ENCODE results near the gene SENP8.

Gene SENP8

GRCh38 chr15:72116731-72117485 lies 1.3 kb upstream of the SENP8 start:
- no peak for DNase-seq

- peak; percentile 60 for DNase-seq
Measured at GRCh38 chr15:72117486-72118016, 652 bp upstream of the SENP8 start.

DNA sequence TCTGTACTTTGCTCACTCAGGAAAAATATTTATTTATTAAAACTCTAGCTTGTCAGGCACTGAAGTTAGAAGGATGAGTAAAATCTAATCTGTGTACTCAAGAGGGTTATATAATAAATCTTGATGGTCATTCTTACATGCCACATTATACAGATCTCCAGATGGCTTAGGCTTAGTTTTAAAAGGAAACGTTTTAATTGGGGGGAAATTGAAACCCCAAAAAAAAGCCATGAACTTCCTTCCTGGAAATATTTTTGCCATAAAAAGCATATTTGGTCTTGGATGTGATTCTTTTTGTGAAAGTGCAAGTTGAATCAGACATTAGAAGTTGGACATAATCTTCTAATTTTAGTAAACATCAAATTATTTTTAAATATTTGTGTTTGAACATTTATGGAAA lies 6.0 kb downstream of the SENP8 start:
- DNase-seq = no peak

DNA sequence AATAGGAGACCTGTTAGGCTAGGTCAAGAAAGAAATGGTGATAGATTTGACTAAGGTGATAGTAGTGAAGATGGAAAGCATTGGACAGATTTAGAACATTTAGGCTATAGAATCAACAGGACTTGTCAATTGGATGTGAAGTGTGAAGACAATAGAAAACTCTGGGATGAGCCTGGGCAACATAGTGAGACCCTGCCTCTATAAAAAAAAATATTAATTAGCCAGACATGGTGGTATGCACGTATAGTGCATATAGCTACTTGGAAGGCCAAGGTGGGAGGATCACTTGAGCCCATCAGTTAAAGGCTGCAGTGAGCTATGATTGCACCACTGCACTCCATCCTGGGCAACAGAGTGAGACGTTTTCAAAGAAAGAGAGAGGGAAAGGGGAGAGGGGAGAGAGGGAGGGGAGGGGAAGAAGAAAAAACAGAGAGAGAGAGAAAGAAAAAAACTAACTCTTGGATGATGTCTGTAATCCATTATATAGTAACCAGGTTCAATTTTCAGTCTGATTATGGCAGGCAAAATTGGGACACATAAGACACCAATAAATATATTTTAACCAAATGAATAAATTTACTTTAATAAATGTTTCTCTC lies 9.6 kb downstream of the SENP8 start:
- DNase-seq = no peak

GRCh38 chr15:72128359-72128758 lies 10.2 kb downstream of the SENP8 start:
- no peak for DNase-seq

DNA sequence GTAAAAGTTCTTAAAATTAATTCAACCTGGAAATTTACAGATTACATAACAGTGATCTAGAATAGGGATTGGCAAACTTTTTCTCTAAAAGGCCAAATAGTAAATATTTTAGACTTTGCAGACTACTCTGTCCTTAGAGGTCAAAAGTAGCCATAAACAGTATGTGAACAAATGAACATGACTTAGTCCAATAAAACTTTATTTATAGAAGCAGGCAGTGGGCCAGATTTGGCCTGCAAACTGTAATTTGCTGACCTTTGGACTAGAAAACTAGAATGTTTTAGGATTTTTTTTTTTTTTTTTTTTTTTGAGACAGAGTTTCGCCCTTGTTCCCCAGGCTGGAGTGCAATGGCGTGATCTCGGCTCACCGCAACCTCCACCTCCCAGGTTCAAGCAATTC lies 12.1 kb downstream of the SENP8 start:
- DNase-seq = no peak

DNA sequence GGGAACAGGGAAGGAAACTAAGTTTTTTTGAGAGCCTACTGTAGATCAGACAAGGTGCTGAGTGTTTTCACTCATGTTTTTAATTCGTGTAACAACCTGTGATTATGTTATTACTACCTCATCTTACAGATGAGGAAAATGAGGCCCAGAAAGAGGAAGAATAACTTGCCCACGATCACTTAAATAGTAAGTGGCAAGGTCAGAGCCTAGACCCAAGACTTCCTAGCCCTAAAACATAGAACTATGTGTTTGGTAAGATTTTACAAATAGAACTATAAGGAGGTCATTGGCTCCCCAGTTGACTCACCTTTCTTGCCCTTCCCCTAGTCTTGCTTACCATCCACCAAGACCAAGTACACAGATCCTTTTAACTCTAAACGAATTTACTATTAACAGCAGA lies 13.7 kb downstream of the SENP8 start:
- DNase-seq = no peak

- DNase-seq = no peak
Measured at GRCh38 chr15:72133211-72133610, 15.0 kb downstream of the SENP8 start.

DNA sequence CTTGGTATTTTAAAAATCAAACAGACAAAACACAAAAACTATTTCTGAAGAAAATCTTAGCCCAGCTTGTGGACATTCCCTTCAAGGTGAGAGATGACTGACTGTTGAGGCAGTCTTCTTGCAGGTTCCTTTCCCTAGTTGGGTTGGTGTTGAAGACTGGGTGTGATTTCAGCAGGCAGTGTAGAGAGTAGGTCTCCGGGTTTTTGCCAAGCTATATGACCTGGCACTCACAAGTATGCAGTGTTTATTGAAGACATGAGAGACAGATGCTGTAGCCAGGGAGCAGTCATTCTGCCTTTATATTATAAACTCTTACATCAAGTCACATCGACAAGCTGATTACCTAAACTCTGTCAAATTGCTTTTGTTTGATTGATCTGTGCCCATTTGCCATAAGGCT lies 17.5 kb downstream of the SENP8 start:
- DNase-seq = no peak

DNA sequence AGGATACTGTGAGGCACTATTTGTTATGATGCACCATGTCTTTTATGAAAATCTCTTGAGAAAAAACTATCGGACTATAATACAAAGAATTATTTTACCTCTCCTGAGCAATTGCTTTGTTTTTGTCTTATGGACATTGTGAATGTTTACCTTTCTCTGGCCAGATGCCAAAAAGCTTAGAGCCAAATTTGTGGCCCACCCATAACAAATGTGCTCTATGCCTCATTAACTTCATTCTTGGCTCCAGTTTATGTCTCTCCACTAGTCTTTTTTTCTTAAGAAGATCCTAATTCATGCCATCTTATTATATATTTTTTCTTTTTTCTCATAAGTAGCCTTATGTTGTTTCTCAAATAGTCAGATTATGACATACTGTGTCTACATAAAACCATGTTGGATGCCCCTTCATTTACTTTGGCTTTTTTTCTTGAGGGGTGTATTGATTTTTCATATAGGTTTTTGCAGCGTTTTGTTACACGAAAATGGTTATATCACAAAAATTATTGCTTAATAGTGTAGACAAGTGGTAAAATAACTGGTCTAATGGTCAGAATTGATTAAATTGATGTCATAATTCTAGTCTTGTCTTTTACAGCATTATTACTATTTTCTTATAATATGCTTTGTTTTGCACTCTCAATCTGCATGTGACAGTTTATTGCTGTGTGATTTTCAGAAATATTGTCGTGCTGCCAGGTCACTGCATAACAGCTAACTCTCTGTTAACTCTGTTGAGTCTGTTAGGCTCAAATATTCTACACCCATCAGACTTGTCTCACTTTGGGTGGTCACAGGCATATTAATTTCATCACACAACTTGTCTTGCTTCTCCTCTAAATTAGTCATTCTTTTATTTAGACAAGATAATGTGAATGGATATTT lies 18.2 kb downstream of the SENP8 start:
- no peak for DNase-seq

DNA sequence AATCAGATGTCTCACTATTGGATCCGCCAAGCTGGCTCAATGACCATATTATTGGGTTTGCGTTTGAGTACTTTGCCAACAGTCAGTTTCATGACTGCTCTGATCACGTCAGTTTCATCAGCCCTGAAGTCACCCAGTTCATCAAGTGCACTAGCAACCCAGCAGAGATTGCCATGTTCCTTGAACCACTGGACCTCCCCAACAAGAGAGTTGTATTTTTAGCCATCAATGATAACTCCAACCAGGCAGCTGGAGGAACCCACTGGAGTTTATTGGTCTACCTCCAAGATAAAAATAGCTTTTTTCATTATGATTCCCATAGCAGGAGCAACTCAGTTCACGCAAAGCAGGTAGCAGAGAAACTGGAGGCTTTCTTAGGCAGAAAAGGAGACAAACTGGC lies 21.5 kb downstream of the SENP8 start:
- no peak for DNase-seq

DNA sequence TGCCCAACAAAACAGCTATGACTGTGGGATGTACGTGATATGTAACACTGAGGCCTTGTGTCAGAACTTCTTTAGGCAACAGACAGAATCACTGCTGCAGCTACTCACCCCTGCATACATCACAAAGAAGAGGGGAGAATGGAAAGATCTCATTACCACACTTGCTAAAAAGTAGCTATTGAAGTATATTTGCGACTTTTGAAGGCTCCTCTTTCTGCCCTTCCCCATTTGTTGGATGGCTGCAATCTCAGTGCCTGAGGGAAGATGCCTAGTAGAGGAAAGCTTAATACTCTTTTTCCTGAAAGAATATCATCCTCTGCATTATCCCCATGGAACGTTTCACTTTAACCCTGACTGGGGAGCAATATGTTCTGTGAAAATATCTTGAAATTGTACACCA lies 21.9 kb downstream of the SENP8 start:
- DNase-seq = no peak

DNA sequence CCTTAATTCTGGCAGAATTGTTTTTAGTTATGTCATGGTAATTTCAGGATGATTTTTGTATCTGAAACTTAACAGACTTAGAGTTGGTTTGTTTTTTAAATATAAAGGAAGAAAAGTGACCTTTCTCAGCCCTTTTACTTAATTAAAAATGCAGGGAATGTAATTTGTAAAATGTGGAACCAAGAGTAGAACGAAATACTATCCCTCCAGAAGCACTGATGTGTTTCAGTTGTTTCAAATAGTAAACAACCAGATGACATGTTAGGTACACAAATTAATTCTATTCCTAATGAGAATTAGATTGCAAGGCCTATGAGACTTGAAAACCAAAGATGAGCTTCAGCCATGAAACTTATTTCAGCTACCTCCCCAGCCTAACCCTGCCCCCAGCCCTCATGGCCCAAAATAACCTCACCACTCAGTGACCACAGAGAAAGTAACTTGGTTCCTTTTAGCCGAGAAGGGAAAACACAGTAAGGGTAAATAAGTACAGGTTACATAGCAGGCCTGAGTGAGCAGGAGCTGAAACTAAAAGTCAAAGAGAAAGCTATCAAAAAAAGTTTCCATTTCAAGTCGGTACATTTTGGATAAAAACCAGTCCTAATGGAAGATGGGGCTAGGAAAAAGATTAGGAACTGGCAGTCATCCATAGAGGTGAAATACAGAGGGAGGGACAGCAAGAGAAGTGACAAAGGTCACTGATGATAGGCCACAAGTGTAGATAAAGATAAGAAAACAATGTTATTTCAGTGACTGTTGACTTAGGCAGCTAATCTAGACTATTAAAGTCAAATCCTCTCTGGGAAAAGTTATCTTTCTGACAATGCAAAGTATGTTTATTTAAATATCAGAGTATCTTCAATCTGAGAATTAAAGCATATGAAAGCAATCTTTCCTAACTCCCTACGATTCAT lies 23.2 kb downstream of the SENP8 start:
- DNase-seq = no peak

DNA sequence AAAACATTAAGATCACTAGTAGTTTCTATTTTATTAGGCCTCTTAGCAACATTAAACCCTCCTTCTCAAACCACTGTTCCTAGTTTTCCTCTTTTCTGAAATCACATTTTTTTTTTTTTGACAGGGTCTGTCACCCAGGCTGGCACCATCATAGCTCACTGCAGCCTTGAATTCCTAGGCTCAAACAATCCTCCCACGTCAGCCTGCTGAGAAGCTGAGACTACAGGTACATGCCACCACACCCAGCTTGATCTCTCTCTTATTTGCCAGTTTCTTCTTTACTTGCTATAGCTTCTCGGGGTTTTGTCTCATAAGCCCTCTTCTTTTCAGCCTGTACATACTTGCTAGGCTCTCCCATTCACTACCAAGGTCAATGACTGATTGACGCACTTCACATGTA lies 28.0 kb downstream of the SENP8 start:
- no peak for DNase-seq

DNA sequence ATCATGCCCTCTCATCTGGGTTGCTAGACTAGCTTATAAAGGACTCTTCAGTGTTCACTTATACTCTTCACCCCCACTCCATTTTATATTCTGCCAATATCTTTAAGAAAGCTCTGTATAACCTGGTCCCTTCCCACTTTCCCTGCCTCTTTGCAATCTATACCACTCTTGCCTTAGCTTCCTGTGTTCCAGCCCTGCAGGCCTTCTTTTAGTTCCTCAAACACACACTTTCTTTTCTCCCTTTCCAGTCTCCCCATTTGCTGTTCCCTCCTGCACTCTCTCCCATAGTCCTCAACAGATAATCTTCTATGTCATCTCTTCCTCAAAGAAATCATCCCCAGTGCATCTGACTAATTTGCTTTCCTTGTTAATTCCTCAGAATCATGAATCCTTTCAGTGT lies 28.7 kb downstream of the SENP8 start:
- no peak for DNase-seq

- no peak for DNase-seq
Measured at GRCh38 chr15:72147418-72147817, 29.2 kb downstream of the SENP8 start.

DNA sequence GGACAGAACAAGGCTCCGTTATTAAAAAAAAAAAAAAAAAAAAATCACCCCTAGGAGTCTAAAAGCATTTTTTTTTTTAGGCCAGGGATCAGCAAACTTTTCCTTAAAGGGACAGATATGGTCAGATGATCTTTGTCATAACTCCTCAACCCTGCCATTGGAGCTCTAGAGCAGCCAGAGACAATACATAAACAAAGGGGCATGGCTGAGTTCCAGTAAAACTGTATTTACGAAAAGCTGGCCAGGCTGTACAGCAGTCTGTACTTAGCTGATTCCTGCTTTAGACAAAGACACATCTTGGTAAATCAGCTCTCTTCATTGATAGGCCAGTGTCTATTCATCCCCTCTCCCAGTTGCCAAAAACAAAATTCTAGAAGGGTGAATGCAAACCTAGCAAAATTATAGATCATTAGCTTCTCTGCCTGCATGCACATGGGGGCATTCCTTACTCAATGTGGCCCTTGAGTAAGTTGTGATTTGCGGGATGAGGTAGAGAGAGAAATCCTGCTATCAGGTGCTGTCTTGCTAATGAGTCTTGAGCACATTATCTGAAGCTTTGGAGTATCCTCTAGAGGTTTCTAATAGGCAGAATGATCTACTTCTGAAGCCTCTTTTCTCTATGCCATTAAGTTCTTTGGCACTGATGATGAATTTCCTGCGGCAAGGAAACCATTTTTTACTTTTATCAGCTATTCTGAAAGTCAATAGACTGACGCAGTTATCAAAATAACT lies 35.2 kb downstream of the SENP8 start:
- no peak for DNase-seq

DNA sequence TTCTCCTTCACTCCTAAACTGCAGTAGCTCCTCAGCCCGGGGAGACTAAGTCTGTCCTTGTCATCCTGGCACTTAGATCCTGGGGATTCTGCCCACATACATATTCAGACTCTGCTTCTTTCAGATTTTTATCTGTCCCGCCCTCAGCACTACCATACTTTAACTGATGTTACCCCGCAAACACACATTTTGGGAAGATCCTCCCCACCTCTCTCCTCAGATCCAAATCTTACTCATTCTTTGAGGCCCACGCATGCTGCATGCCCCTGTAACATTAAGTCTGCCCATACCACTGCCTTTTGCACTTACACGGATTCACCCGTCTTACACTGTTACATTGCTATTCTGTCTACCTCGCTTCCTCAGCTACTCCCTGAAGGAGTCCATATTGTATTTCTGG lies 36.1 kb downstream of the SENP8 start:
- no peak for DNase-seq

DNA sequence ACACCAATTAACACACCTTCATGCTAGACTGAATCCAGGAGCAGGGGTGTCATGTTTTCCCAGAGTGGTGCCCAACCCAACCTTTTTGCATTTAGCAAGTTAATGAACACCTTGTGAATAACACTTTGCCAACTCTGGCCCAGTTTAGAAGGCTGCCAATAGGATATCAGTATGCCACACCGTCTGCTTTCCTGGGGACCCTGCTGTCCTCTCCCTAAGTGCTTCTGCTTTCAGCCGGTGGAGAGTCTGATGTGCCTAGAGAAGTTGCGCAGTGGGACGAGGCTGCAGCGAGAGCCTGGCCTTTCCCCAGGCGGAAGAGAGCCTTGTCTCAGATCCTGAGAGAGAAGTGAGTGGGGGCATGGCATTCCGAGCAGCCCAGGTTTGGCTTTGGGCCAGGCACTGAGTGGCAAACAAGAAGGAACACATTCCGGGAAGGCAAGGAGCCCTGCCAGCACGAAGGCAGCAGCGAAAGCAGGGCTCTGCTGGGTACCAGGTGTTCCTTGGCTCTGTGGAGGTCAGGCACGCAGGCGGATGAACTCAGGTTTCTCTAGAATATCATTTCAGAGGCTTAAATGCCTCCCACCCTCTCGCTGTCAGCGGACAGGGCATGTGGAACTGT lies 36.9 kb downstream of the SENP8 start:
- no peak for DNase-seq

- peak; percentile 70 for DNase-seq
Measured at GRCh38 chr15:72155635-72156616, 37.7 kb downstream of the SENP8 start.
